DMS114 treated with DMSO at 0.1 percent for 48 hours (cell line): ENCODE results near the gene POLR1C.
A peak's percentile ranks its signal among the peaks of the same experiment; 100 is the strongest.
"Not testable (repeated sequence)": the region's sequence is repeated elsewhere in the genome, so short reads cannot be mapped to it uniquely, and the experiment has no call there.

Experiments
- DNase-seq: peaks from one replicate; lab custom pipeline; 2025; ENCODE audit not compliant: unreplicated experiment; lab: John Stamatoyannopoulos, UW

POLR1C gene

GRCh38 chr6:43509142-43509983 is 7.5 kb upstream of the POLR1C start:
- DNase-seq = no peak

GRCh38 chr6:43509984-43510826 is 6.7 kb upstream of the POLR1C start, which contains the start of gene LRRC73:
Gene LRRC73, minus strand, starts transcription at chr6:43510346. Its CDS starts 561 bp downstream, at chr6:43509785.
- DNase-seq = peak; percentile 73

GRCh38 chr6:43510827-43511163 is 6.1 kb upstream of the POLR1C start:
- DNase-seq = no peak

- DNase-seq = no peak
Observed at GRCh38 chr6:43511824-43512415, 5.0 kb upstream of the POLR1C start.

- no peak for DNase-seq
Observed at GRCh38 chr6:43515808-43516207, 1.1 kb upstream of the POLR1C start.

DNA sequence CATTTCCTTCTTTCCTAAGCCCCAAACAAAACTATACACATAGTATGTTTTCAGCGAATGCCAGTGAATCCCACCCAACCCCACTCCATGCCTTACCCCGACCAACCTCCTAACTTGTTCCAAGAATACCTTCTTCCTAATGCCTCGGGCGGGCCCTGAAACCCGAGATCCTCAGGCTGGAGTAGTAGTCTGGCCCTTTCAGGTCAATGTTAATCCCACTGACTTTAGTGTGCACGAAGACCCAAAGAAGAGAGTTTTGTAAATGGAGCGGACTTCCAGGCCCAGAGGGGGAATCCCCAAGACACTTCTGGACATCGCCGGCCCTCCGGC is 557 bp upstream of the POLR1C start:
- DNase-seq = no peak

DNA sequence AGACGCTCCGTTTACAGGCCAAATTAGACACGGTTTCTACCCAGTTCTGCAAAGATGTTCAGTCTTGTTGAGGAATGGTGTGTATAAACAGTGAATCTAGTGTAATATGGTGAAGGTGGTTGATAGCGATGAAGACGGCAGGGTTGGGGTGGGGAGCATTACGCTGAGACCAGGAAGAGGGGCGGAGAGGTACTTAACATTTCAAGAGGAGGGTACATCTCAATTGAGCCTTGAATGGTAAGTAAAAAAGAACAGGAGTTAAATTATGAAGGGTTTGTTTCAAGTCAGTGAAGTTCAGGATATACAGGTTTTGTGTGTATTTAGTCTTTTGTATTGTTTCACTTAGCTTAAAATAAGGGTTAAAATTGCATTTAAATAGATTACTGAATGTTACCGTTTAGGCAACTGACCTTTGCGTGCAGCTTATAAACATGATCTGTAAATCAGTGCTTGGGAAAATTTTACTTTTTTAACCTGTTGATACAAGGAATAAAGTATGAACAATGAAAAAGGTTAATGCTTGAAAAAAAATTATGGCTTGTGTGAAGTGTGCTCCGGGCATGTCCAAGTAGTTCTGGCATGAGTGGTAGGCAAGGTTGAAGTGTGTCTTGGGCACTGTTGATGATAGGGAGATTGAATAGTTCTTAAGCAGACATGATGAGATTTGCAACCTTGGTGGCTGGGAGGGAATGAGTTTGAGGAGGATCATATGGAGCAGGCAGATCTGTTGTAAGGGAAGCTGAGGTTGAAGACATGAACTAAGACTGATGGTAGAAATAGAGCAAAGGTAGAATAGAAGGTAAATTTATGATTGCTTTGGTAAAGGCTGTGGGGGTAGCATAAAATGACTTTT is 842 bp downstream of the POLR1C start:
- no peak for DNase-seq

DNA sequence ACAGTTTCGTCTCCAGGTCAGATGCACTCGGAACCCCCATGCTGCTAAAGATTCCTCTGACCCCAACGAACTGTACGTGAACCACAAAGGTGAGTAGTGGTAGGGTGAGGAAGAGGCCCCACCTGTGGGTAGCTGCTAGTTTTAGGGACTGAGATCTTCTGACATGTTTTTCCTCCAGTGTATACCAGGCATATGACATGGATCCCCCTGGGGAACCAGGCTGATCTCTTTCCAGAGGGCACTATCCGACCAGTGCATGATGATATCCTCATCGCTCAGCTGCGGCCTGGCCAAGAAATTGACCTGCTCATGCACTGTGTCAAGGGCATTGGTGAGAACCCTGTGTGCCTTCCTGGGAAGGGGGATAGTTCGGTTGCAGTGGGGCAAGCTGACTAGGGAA is 3.2 kb downstream of the POLR1C start:
- DNase-seq = no peak

GRCh38 chr6:43521836-43522235 is 4.9 kb downstream of the POLR1C start:
- DNase-seq = no peak

DNA sequence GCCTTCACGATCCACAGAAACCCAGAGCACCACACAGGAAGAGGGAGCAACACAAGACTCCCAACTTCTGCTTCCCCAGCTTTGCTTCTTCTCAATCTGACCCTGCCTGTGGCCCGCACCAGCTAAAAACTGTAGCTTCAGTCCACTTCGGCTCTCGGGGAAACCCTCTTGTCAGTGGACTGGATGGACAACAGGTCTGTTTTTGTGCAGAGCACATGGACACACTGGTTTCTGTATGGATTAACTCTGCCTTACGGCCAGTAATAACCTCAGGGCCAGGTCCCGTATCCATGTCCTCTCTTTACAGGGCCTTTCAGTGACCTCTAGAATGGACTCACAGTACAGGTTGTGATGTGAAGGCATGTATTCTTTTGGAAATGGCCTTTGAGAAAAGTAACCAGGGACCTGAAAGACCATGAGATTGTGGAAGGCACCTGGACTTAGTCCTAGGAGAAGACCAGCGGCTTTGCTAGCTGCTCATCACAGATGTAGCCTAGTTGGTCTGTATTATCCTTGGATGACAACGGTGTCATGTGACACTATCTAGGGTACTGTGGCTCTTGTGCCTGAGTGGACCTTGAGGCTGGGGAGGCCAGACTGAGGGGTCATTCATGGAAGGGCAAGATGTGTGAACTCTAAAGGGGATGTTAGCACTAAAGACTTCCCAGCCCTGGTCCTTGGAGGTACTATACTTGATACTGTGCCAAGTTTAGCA is 5.8 kb downstream of the POLR1C start:
- DNase-seq = no peak

DNA sequence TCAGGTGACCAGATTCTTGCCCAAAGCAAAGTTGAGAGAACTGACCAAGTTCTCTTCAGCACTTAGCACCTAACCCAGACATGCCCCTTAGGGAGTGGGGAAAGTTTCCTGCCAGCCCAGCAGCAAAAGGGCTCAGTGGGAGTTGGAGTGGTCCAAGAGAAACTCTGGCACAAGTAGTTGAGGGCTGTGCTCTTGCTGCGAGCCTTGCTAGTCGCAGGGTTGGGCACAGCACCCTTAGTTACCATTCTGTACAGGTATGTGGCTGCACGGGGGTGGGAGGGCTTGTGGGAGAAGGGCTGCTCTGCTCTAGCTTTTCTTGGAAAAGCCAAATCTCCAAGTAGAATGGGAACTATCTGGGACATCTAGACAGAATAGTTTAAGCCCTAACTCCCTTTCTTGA is 6.4 kb downstream of the POLR1C start:
- no peak for DNase-seq

DNA sequence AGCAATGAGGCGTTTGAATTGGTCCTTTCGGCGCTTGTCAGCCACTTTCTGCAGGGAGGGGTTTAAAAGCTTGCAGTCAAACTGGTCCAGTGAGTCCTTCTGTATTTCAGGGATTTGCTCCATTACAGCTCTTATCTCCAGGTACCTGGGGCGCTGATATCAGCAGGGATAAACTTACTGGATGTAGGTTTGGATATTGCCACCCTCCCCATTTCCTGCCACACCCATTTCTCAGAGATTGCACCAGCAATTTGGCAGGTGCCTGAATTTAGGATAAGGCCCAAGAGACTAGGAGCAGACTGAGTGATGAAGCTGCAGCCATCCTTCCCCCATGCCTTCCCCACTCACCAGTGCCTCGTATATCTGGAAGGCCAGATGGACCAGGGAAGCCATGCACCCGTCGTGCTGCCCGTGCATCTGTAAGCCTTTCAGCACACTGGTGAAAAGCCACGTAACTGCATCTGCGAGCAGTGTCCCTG is 7.6 kb downstream of the POLR1C start:
- no peak for DNase-seq

DNA sequence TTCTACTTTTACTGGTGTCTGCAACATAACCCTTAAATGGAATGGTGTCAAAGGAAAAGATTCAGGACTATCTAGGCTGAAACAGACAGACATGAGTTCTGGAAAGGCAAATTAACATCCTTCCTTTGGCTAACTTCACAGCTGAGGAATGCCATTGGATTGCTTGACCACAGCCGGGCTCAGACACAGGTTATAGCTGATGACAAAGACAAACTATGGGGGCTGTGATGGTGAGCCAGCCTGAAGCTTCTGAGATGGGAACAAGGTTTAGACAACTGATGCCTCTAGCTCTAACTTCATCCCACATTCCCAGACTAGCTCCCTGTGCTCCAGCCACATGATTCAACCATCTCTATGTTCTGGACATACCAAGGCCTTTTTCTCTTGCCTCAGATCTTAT is 15.3 kb downstream of the POLR1C start:
- no peak for DNase-seq

DNA sequence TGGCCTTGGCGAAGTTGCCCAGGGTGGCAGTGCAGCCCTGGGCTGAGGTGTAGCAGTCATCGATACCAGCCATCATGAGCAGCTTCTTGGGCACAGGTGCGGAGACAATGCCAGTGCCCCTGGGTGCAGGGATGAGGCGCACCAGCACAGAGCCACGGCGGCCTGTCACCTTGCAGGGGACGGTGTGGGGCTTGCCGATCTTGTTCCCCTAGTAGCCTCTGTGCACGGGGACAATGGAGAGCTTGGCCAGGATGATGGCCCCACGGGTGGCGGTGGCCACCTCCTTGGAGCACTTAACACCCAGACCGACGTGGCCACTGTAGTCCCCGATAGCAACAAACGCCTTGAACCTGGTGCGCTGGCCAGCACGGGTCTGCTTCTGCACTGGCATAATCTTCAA is 22.1 kb downstream of the POLR1C start:
- DNase-seq = not testable (repeated sequence)

DNA sequence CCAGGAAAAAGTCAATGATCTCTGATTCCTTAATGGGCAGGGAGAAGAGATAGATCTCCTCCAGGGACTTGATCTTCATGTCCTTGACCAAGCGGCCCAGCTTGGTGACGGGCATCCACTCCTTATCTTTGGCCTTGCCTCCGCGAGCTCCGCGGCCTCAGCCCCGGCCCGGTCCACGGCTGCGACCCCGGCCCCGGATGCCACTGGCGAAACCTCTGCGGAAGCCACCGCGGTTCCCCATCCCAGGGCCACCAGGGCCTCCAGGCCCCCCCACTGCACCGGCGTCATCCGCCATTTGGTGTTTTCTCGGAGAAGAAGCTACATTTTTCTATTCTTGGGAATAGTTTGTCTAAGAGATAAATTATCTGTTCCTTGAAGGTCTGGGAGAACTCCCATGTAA is 22.5 kb downstream of the POLR1C start:
- not testable (repeated sequence) for DNase-seq

- no peak for DNase-seq
Observed at GRCh38 chr6:43540507-43540906, 23.6 kb downstream of the POLR1C start.

- no peak for DNase-seq
Observed at GRCh38 chr6:43541774-43542471, 25.0 kb downstream of the POLR1C start.

DNA sequence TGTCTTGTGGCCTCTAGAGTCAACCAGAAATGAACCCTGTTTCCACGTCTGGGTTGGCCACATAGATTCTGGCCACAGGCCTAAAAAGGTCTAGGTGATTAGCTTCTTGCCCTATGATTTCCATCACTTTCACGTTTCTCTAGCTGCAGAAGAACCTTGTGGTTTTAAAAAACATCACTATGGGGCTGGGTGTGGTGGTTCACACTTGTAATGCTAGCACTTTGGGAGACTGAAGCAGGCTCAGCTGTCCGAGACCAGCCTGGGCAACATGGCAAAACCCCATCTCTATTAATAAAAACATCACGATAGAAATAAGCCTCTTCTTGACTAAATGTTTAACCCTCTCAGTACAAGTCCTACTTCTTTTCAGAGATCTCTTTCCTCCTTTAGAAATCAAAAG is 27.6 kb downstream of the POLR1C start:
- DNase-seq = no peak

- no peak for DNase-seq
Observed at GRCh38 chr6:43547222-43547621, 30.3 kb downstream of the POLR1C start.

DNA sequence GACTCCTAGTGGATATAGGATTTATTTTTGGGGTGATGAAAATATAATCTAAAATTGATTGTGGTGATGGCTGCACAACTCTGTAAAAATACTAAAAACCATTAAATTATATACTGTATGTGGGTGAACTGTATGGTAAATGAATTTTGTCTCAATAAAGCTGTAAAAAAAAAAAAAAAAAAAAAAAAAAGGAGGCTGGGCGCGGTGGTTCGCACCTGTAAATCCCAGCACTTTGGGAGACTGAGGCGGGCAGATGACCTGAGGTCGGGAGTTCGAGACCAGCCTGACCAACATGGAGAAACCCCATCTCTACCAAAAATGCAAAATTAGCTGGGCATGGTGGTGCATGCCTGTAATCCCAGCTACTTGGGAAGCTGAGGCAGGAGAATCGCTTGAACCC is 40.7 kb downstream of the POLR1C start:
- not testable (repeated sequence) for DNase-seq
